Activated B cell treated with CpG ODN at 0.5 μM for 24 hours (primary cell): Measurements from ENCODE around the gene MAPK8. TPM values are rescaled to one million over a fixed set of nuclear protein-coding genes. Genes with fewer than 3 reads are reported as not detected.
A peak's percentile ranks its signal among the peaks of the same experiment; 100 is the strongest.

Source experiments
- ATAC-seq: fragments of 200-7000 bp; cut with Tn5 transposase; one replicate; pipeline ENCODE4 v1.10.0; 2021; ENCODE audit warnings: low read depth, mild to moderate bottlenecking, moderate library complexity
- CTCF ChIA-PET: fragments of 350-600 bp; sonication (Branson Sonifier 250); formaldehyde crosslinking; loops from one replicate; lab custom pipeline; 2021; ENCODE audit warnings: antibody characterized with exemption; lab: Charles Lee
- POLR2A ChIA-PET: fragments of 350-600 bp; sonication (Branson Sonifier 250); formaldehyde crosslinking; loops from one replicate; lab custom pipeline; 2021; ENCODE audit warnings: antibody characterized with exemption; lab: Charles Lee
- DNase-seq: peaks from one replicate; pipeline ENCODE4 v3.0.0; 2022
- H3K27ac Mint-ChIP-seq: one replicate; pipeline ENCODE4 v1.8.0; 2020; ENCODE audit warnings: mixed read lengths
- H3K27me3 Mint-ChIP-seq: one replicate; pipeline ENCODE4 v1.8.0; 2021; ENCODE audit warnings: mixed read lengths
- H3K36me3 Mint-ChIP-seq: one replicate; pipeline ENCODE4 v1.8.0; 2021; ENCODE audit warnings: low read depth, mixed read lengths
- H3K4me1 Mint-ChIP-seq: one replicate; pipeline ENCODE4 v1.8.0; 2021; ENCODE audit warnings: mixed read lengths
- H3K4me3 Mint-ChIP-seq: one replicate; pipeline ENCODE4 v1.8.0; 2020; ENCODE audit warnings: mild to moderate bottlenecking, mixed read lengths
- H3K9me3 Mint-ChIP-seq: one replicate; pipeline ENCODE4 v1.8.0; 2020; ENCODE audit warnings: mixed read lengths
- CTCF ChIP-seq: fragments of 200-600 bp; IDR thresholded peaks from one replicate; pipeline ENCODE4 v1.8.0; 2022; ENCODE audit warnings: antibody characterized with exemption, mild to moderate bottlenecking
- intact Hi-C: fragments of 100-400 bp; cut with micrococcal nuclease; formaldehyde crosslinking; loops from one replicate; pipeline ENCODE4 v1.15.1; 2024
- total RNA-seq: library from RNA; stranded (reverse); gene quantifications from 2 replicates; pipeline ENCODE4 v1.2.3, GENCODE V29; 2022

MAPK8 gene
- total RNA-seq, 1 donor from 2014 or later: 25.8 TPM

DNA sequence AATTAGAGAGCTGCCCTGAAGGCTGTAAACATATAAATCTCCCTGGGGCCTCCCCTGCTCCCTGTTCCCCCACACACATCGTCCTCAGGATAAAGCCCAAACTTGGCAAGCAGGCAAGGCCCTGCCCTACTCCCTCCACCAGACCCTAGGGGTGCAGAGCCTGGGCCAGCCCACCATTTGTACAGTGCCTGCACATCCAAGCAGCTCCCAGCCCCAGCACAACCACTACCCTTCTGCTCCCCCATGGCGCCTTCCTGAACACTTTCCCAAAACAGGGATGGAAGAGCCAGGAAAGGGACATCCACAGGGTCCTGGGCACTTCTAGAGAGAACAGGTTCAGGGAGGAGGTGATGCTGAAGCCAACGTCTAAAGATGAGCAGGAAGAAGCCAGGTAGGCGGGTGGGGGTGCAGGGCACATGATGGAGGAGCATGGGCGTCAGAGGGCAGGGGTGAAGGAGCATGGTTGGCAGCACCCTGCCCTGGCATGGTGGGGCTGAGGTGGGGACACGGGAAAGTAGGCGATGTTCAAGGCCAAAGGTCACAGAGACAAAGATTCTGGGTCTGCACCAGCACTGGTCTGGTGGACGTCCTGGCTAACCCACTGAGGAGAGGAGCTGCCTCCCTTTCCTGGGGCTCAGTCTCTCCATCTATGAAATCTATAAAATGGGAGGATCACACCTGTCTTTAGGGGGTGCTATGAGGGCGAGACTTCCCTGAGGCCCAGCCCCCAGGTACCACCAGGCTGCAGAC lies 157.8 kb downstream of the MAPK8 start:
- Mint-ChIP-seq H3K9me3 (no peaks in the 10 kb centered on the region), H3K27me3 (peaks cover 3% of the 10 kb centered on the region), H3K27ac (no peak overlapping the region), H3K4me3 (no peak overlapping the region), H3K36me3 (no peaks in the 10 kb centered on the region), H3K4me1 (no peaks in the 10 kb centered on the region)
- ChIA-PET CTCF (no interaction called here), POLR2A (no interaction called here)
- no peak for TF ChIP-seq CTCF
- ATAC-seq (no peak), DNase-seq (peak; percentile 10)
- intact Hi-C loops: no loop called here

DNA sequence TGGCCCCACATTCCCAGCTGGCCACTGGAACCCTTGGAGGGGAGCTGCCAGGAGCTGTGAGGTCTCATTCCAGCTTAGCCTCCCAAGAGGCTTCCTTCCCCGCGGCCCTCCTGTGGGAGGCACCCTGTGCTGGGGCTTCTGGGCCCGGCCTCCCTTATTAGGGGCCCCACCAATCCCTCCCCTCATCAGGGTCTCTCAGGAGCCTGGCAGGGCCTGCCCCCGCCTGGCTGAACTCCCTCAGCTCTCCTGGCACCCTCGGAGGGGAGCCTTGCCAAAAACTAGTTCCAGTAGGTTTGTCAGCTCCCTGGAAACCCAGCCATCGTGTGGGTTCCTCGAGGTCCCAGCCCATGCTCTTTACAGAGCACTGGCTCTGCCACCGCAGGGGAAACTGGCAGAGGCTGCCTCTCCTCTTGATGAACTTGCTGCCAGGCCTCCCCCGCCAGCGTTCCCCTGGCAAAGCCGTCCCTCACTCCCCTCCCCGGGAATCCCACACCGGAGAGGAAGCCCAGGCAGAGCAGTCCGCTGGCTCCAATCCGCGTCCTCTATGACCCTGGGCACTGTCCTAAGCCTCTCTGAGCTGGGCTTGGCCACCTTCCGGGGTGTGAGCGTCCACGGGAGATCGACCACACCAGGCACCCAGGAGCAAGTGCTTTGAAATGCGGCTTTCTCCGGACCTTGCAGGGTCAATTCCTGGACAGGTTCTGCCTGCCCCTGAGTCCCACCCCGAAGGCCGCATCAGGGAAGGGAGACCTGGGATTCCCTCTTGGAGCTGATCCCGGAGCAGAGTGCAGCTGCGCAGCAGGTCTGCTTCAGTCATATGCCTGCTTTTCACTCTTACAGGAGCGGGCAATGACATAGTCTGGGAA lies 158.6 kb downstream of the MAPK8 start:
- H3K4me1 Mint-ChIP-seq: no peaks in the 10 kb centered on the region
- peak; percentile 9 for DNase-seq
- CTCF ChIA-PET: no interaction called here
- no peaks in the 10 kb centered on the region for H3K9me3 Mint-ChIP-seq
- H3K36me3 Mint-ChIP-seq: no peaks in the 10 kb centered on the region
- POLR2A ChIA-PET: no interaction called here
- peaks cover 3% of the 10 kb centered on the region for H3K27me3 Mint-ChIP-seq
- no peak for TF ChIP-seq CTCF
- no peak for ATAC-seq
- no peak overlapping the region for H3K4me3 Mint-ChIP-seq
- no peak overlapping the region for H3K27ac Mint-ChIP-seq
- intact Hi-C loops: no loop called here

- H3K36me3 Mint-ChIP-seq: no peaks in the 10 kb centered on the region
- peaks cover 3% of the 10 kb centered on the region for H3K27me3 Mint-ChIP-seq
- TF ChIP-seq CTCF: no peak
- intact Hi-C loops: no loop called here
- ChIA-PET CTCF (no interaction called here), POLR2A (no interaction called here)
- ATAC-seq (no peak), DNase-seq (peak; percentile 12)
- H3K4me3 Mint-ChIP-seq: no peak overlapping the region
- H3K4me1 Mint-ChIP-seq: no peaks in the 10 kb centered on the region
- H3K9me3 Mint-ChIP-seq: no peaks in the 10 kb centered on the region
- no peak overlapping the region for H3K27ac Mint-ChIP-seq
Observed at GRCh38 chr10:48465860-48466521, 159.5 kb downstream of the MAPK8 start.

DNA sequence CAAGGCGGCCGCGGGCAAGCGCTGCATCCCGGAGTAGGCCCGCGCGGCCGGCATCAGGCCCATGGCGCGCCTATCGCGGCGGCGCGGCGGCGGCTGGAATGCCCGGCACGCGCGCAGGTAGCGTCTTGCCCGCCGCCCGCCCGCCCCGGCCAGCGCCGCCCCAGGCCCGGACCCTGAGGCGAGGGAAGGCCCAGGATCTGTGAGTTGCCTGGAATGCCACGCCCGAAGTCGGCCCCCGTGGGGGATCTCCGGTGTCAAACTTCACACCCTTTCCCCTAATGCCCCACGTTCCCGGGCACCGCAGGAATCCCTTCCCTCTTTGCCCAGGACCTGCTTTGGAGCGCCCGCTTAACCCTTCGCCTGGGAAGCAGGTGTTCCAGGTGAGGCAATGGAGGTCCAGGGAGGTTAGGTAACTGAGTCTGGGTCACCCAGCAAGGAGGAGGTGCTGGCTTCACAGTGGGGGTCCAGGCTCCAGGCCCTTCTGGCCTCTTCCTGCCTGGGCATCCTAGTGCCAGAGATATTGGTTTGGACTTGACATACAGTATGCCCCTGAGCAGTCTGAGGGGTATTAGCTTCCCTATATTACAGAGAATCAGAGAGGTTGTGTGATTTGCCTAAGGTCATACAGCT lies 160.2 kb downstream of the MAPK8 start:
- ATAC-seq: no peak
- peaks cover 3% of the 10 kb centered on the region for H3K27me3 Mint-ChIP-seq
- CTCF ChIA-PET: no interaction called here

More for the DNA sequence above, 160.2 kb downstream of the MAPK8 start:
- POLR2A ChIA-PET: no interaction called here
- no peaks in the 10 kb centered on the region for H3K4me1 Mint-ChIP-seq
- H3K36me3 Mint-ChIP-seq: no peaks in the 10 kb centered on the region
- peak; percentile 9 for DNase-seq
- H3K27ac Mint-ChIP-seq: no peak overlapping the region
- no peaks in the 10 kb centered on the region for H3K9me3 Mint-ChIP-seq
- intact Hi-C loops: no loop called here
- H3K4me3 Mint-ChIP-seq: no peak overlapping the region
- no peak for TF ChIP-seq CTCF
